GM12878 (cell line): ENCODE results near the gene EPB41L4B. TPM values are rescaled to one million over a fixed set of nuclear protein-coding genes. Genes with fewer than 3 reads are reported as not detected.
A peak's percentile ranks its signal among the peaks of the same experiment; 100 is the strongest.

Source experiments
- HDAC6 ChIP-seq: fragments of 200-600 bp; sonication (generic); IDR thresholded peaks from one replicate; pipeline ENCODE4 v1.8.0; 2017; ENCODE audit warnings: antibody characterized with exemption; ENCODE audit not compliant: unreplicated experiment
- MEF2B ChIP-seq: fragments of 450-650 bp; IDR thresholded peaks from 2 replicates; pipeline ENCODE4 v1.6.1; 2018; ENCODE audit warnings: mild to moderate bottlenecking, moderate library complexity; ENCODE audit not compliant: partially characterized antibody, poor library complexity, severe bottlenecking
- POLR2A ChIP-seq: IDR thresholded peaks from 2 replicates; pipeline ENCODE4 v1.6.1; 2011; ENCODE audit warnings: low read depth, mild to moderate bottlenecking, low read length
- POU2F2 ChIP-seq: IDR thresholded peaks from 3 replicates; pipeline ENCODE4 v1.6.1; 2011; ENCODE audit warnings: low read depth, mild to moderate bottlenecking, low read length, borderline replicate concordance
- RAD21 ChIP-seq: IDR thresholded peaks from 2 replicates; pipeline ENCODE4 v1.6.1; 2011; ENCODE audit warnings: mild to moderate bottlenecking, low read depth, low read length, moderate library complexity; ENCODE audit not compliant: insufficient read depth
- RUNX3 ChIP-seq: IDR thresholded peaks from 2 replicates; pipeline ENCODE4 v1.6.1; 2012; ENCODE audit warnings: low read length, inconsistent platforms
- SMC3 ChIP-seq: IDR thresholded peaks from 2 replicates; pipeline ENCODE4 v1.6.1; 2011; ENCODE audit warnings: low read length, improper control_type of control experiment, borderline replicate concordance
- polyA plus RNA-seq, 11 experiments: library from polyadenylated mRNA; depleted of rRNA in 4 of 11; unstranded in 6 of 11; stranded (reverse) in 5 of 11; fragments of >200 nt; fragmentation: Nextera tagmentation in 4 of 11; fragmentation: Illumina TruSeq in 1 of 11; extraction: Ambion mirVana in 4 of 11; extraction: Trizol in 1 of 11; gene quantifications; 1 replicate in 1 of 11; 2 replicates in 10 of 11; pipeline versions ENCODE4 v1.2.1 to v1.2.3, GENCODE V29; 2011 to 2016; ENCODE audit warnings: inconsistent platforms in 2 of 11, missing spikeins in 2 of 11, low read depth in 1 of 11
- total RNA-seq, 4 experiments: library from RNA; depleted of rRNA in 3 of 4; stranded (reverse); fragments of >200 nt in 3 of 4; fragmentation: Illumina TruSeq in 1 of 4; extraction: Trizol in 1 of 4; gene quantifications; 2 replicates each; pipeline versions ENCODE4 v1.2.1 to v1.2.3, GENCODE V29; 2013 to 2021
- TF ChIP-seq, protein P1 (sequence below): IDR thresholded peaks from 2 replicates; pipeline ENCODE4 v1.6.1; 2012; ENCODE audit warnings: improper control_type of control experiment, low read depth, low read length; ENCODE audit not compliant: insufficient replicate concordance
- TF ChIP-seq, protein P2 (sequence below): fragments of 450-650 bp; IDR thresholded peaks from 2 replicates; pipeline ENCODE4 v1.6.1; 2017; ENCODE audit warnings: antibody characterized with exemption, mild to moderate bottlenecking, moderate library complexity
- TF ChIP-seq, protein P3 (sequence below): fragments of 450-650 bp; formaldehyde crosslinking; IDR thresholded peaks from 2 replicates; pipeline ENCODE4 v1.4.0; 2020; ENCODE audit warnings: mild to moderate bottlenecking, moderate library complexity
- TF ChIP-seq, protein P4 (sequence below), 3 experiments: IDR thresholded peaks in 2 of 3; conservative IDR thresholded peaks in 1 of 3; 2 replicates each; pipeline ENCODE4 v1.5.1; 2011; ENCODE audit warnings: low read depth in 3 of 3, low read length in 3 of 3, mild to moderate bottlenecking in 3 of 3, control low read depth in 2 of 3, moderate library complexity in 2 of 3, inconsistent platforms in 1 of 3, mixed read lengths in 1 of 3; ENCODE audit not compliant: control insufficient read depth in 2 of 3, insufficient read depth in 1 of 3; ENCODE audit errors: extremely low read depth in 1 of 3
- TF ChIP-seq, protein P5 (sequence below): fragments of 450-650 bp; IDR thresholded peaks from 2 replicates; pipeline ENCODE4 v1.6.1; 2017; ENCODE audit warnings: mild to moderate bottlenecking

The EPB41L4B gene
- total and polyA plus RNA-seq, 10 of the 15 experiments (the other 5 are each of a cell fraction or from before 2014, with no cell fraction given): 0.04 to 0.75 (median 0.13) TPM; not detected in 1

DNA sequence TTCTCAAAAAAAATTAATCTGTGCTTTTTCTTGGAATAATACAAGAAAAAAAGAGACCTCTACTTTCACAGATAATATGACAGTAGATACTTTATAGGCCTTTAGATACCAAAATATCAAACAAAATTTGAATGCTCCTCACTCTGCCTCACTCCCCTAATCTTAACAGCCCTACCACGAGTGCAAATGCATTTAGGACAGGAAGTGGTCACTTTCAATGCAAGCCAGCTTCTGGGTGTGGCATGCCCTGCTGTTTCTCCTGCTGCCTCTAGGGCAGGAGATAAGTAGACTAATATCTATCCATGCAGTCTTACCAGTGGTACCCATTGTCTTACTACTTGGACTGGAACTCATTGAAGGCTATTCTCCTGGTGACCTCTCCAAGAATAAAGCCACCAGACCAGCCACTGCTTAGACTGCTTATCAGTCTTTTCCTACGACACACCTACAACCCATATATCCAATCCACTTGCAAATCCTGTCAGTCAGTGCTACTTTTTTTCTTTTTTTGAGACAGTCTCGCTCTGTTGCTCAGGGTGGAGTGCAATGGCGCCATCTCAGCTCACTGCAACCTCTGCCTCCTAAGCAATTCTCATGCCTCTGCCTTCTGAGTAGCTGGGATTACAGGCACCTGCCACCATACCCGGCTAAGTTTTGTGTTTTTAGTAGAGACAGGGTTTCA lies 176.8 kb downstream of the EPB41L4B start (continued):
- TF ChIP-seq, protein P1, sequence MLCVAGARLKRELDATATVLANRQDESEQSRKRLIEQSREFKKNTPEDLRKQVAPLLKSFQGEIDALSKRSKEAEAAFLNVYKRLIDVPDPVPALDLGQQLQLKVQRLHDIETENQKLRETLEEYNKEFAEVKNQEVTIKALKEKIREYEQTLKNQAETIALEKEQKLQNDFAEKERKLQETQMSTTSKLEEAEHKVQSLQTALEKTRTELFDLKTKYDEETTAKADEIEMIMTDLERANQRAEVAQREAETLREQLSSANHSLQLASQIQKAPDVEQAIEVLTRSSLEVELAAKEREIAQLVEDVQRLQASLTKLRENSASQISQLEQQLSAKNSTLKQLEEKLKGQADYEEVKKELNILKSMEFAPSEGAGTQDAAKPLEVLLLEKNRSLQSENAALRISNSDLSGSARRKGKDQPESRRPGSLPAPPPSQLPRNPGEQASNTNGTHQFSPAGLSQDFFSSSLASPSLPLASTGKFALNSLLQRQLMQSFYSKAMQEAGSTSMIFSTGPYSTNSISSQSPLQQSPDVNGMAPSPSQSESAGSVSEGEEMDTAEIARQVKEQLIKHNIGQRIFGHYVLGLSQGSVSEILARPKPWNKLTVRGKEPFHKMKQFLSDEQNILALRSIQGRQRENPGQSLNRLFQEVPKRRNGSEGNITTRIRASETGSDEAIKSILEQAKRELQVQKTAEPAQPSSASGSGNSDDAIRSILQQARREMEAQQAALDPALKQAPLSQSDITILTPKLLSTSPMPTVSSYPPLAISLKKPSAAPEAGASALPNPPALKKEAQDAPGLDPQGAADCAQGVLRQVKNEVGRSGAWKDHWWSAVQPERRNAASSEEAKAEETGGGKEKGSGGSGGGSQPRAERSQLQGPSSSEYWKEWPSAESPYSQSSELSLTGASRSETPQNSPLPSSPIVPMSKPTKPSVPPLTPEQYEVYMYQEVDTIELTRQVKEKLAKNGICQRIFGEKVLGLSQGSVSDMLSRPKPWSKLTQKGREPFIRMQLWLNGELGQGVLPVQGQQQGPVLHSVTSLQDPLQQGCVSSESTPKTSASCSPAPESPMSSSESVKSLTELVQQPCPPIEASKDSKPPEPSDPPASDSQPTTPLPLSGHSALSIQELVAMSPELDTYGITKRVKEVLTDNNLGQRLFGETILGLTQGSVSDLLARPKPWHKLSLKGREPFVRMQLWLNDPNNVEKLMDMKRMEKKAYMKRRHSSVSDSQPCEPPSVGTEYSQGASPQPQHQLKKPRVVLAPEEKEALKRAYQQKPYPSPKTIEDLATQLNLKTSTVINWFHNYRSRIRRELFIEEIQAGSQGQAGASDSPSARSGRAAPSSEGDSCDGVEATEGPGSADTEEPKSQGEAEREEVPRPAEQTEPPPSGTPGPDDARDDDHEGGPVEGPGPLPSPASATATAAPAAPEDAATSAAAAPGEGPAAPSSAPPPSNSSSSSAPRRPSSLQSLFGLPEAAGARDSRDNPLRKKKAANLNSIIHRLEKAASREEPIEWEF: no peak
- TF ChIP-seq, protein P2, sequence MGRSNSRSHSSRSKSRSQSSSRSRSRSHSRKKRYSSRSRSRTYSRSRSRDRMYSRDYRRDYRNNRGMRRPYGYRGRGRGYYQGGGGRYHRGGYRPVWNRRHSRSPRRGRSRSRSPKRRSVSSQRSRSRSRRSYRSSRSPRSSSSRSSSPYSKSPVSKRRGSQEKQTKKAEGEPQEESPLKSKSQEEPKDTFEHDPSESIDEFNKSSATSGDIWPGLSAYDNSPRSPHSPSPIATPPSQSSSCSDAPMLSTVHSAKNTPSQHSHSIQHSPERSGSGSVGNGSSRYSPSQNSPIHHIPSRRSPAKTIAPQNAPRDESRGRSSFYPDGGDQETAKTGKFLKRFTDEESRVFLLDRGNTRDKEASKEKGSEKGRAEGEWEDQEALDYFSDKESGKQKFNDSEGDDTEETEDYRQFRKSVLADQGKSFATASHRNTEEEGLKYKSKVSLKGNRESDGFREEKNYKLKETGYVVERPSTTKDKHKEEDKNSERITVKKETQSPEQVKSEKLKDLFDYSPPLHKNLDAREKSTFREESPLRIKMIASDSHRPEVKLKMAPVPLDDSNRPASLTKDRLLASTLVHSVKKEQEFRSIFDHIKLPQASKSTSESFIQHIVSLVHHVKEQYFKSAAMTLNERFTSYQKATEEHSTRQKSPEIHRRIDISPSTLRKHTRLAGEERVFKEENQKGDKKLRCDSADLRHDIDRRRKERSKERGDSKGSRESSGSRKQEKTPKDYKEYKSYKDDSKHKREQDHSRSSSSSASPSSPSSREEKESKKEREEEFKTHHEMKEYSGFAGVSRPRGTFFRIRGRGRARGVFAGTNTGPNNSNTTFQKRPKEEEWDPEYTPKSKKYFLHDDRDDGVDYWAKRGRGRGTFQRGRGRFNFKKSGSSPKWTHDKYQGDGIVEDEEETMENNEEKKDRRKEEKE: no peak
- TF ChIP-seq, protein P3, sequence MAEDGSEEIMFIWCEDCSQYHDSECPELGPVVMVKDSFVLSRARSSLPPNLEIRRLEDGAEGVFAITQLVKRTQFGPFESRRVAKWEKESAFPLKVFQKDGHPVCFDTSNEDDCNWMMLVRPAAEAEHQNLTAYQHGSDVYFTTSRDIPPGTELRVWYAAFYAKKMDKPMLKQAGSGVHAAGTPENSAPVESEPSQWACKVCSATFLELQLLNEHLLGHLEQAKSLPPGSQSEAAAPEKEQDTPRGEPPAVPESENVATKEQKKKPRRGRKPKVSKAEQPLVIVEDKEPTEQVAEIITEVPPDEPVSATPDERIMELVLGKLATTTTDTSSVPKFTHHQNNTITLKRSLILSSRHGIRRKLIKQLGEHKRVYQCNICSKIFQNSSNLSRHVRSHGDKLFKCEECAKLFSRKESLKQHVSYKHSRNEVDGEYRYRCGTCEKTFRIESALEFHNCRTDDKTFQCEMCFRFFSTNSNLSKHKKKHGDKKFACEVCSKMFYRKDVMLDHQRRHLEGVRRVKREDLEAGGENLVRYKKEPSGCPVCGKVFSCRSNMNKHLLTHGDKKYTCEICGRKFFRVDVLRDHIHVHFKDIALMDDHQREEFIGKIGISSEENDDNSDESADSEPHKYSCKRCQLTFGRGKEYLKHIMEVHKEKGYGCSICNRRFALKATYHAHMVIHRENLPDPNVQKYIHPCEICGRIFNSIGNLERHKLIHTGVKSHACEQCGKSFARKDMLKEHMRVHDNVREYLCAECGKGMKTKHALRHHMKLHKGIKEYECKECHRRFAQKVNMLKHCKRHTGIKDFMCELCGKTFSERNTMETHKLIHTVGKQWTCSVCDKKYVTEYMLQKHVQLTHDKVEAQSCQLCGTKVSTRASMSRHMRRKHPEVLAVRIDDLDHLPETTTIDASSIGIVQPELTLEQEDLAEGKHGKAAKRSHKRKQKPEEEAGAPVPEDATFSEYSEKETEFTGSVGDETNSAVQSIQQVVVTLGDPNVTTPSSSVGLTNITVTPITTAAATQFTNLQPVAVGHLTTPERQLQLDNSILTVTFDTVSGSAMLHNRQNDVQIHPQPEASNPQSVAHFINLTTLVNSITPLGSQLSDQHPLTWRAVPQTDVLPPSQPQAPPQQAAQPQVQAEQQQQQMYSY (CRISPR knock-in tag): no peak
- TF ChIP-seq RAD21 (0 out of 2 replicates have a peak, but pooled peaks have one; percentile 7), HDAC6 (no peak), POLR2A (no peak), SMC3 (no peak), POU2F2 (no peak), RUNX3 (peak; percentile 54), MEF2B (no peak)
- TF ChIP-seq, protein P4, sequence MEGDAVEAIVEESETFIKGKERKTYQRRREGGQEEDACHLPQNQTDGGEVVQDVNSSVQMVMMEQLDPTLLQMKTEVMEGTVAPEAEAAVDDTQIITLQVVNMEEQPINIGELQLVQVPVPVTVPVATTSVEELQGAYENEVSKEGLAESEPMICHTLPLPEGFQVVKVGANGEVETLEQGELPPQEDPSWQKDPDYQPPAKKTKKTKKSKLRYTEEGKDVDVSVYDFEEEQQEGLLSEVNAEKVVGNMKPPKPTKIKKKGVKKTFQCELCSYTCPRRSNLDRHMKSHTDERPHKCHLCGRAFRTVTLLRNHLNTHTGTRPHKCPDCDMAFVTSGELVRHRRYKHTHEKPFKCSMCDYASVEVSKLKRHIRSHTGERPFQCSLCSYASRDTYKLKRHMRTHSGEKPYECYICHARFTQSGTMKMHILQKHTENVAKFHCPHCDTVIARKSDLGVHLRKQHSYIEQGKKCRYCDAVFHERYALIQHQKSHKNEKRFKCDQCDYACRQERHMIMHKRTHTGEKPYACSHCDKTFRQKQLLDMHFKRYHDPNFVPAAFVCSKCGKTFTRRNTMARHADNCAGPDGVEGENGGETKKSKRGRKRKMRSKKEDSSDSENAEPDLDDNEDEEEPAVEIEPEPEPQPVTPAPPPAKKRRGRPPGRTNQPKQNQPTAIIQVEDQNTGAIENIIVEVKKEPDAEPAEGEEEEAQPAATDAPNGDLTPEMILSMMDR (IDR thresholded peaks at IDR 0.05 in 2 of 3, conservative IDR thresholded peaks at IDR 0.05 in 1 of 3; ENCODE audit: control insufficient read depth in 2 of 3, extremely low read depth in 1 of 3, insufficient read depth in 1 of 3, low read depth in 3 of 3, low read length in 3 of 3): peak; percentile 12 to 63 (median 43)
- TF ChIP-seq, protein P5, sequence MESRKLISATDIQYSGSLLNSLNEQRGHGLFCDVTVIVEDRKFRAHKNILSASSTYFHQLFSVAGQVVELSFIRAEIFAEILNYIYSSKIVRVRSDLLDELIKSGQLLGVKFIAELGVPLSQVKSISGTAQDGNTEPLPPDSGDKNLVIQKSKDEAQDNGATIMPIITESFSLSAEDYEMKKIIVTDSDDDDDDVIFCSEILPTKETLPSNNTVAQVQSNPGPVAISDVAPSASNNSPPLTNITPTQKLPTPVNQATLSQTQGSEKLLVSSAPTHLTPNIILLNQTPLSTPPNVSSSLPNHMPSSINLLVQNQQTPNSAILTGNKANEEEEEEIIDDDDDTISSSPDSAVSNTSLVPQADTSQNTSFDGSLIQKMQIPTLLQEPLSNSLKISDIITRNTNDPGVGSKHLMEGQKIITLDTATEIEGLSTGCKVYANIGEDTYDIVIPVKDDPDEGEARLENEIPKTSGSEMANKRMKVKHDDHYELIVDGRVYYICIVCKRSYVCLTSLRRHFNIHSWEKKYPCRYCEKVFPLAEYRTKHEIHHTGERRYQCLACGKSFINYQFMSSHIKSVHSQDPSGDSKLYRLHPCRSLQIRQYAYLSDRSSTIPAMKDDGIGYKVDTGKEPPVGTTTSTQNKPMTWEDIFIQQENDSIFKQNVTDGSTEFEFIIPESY: no peak
